ENCODE measurements around the gene ESAM.

Gene ESAM

GRCh38 chr11:124769806-124770774 is 8.0 kb upstream of the ESAM start:
- DNase-seq, result no peak

GRCh38 chr11:124768914-124769313 is 6.8 kb upstream of the ESAM start:
- DNase-seq, result no peak

- DNase-seq, result no peak
Measured at GRCh38 chr11:124766156-124766555, 4.1 kb upstream of the ESAM start.

- DNase-seq, result peak; percentile 86
Measured at GRCh38 chr11:124763156-124763947, 1.3 kb upstream of the ESAM start.

GRCh38 chr11:124762624-124763155 is 600 bp upstream of the ESAM start:
- DNase-seq, result no peak

- DNase-seq, result no peak
Measured at GRCh38 chr11:124761301-124762104, 587 bp downstream of the ESAM start.

GRCh38 chr11:124760806-124761205 is 1.3 kb downstream of the ESAM start:
- DNase-seq, result no peak

- DNase-seq, result no peak
Measured at GRCh38 chr11:124760205-124760652, 1.9 kb downstream of the ESAM start.

GRCh38 chr11:124759266-124760204 is 2.6 kb downstream of the ESAM start:
- no peak for DNase-seq

- peak; percentile 68 for DNase-seq
Measured at GRCh38 chr11:124758355-124759265, 3.5 kb downstream of the ESAM start.

GRCh38 chr11:124757320-124757719 is 4.8 kb downstream of the ESAM start:
- DNase-seq, result no peak

- DNase-seq, result no peak
Measured at GRCh38 chr11:124756753-124757227, 5.3 kb downstream of the ESAM start.

- DNase-seq, result no peak
Measured at GRCh38 chr11:124756033-124756752, 5.9 kb downstream of the ESAM start.

- DNase-seq, result no peak
Measured at GRCh38 chr11:124754710-124755109, 7.4 kb downstream of the ESAM start.

- no peak for DNase-seq
Measured at GRCh38 chr11:124754309-124754708, 7.8 kb downstream of the ESAM start.

- no peak for DNase-seq
Measured at GRCh38 chr11:124753624-124754023, 8.5 kb downstream of the ESAM start.

GRCh38 chr11:124753205-124753604 is 8.9 kb downstream of the ESAM start:
- DNase-seq, result no peak

GRCh38 chr11:124752471-124753102 is 9.5 kb downstream of the ESAM start:
- DNase-seq, result no peak
